Measurements from ENCODE around the gene ZNF385B.

ZNF385B gene

DNA sequence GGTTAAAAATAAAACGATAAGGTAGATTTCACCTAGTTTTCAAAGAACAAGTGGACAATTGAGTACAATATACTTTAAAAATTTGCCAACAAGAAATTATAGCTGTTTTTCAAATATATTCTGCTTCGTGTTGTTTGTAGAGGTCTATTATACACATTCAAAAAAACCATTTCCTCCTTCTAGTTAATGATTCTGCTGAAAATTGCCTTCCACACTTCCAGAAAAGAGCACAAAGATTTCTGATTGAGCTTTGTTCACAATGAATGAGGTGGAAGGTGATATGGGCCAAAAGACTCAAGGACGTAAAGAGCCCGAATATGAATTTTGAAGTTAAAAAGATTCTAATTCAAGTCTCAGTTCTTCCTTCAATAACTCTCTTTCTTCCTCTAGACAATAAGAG, 319.8 kb downstream of the ZNF385B start:
- H3K27ac ChIP-seq, result no peak overlapping the region
- TF ChIP-seq, protein P1, sequence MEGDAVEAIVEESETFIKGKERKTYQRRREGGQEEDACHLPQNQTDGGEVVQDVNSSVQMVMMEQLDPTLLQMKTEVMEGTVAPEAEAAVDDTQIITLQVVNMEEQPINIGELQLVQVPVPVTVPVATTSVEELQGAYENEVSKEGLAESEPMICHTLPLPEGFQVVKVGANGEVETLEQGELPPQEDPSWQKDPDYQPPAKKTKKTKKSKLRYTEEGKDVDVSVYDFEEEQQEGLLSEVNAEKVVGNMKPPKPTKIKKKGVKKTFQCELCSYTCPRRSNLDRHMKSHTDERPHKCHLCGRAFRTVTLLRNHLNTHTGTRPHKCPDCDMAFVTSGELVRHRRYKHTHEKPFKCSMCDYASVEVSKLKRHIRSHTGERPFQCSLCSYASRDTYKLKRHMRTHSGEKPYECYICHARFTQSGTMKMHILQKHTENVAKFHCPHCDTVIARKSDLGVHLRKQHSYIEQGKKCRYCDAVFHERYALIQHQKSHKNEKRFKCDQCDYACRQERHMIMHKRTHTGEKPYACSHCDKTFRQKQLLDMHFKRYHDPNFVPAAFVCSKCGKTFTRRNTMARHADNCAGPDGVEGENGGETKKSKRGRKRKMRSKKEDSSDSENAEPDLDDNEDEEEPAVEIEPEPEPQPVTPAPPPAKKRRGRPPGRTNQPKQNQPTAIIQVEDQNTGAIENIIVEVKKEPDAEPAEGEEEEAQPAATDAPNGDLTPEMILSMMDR (conservative IDR thresholded peaks at IDR 0.05), result no peak

DNA sequence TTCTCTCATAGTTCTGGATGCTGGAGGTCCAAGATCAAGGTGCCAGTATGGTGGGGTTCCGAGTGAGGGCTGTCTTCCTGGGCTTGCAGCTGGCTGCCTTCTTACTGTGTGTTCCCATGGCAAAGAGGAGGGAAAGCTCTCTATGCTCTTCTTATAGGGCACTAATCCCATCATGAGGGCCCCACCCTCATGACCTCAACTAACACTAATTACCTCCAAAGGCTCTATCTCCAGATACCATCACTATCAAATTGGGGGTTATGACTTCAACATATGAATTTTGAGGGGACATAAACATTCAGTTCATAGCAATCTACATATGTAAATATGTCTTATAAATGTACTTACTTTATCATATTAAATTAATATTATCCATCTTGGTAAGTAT, 322.3 kb downstream of the ZNF385B start:
- TF ChIP-seq, protein P1 (conservative IDR thresholded peaks at IDR 0.05), result no peak
- no peak overlapping the region for H3K27ac ChIP-seq

DNA sequence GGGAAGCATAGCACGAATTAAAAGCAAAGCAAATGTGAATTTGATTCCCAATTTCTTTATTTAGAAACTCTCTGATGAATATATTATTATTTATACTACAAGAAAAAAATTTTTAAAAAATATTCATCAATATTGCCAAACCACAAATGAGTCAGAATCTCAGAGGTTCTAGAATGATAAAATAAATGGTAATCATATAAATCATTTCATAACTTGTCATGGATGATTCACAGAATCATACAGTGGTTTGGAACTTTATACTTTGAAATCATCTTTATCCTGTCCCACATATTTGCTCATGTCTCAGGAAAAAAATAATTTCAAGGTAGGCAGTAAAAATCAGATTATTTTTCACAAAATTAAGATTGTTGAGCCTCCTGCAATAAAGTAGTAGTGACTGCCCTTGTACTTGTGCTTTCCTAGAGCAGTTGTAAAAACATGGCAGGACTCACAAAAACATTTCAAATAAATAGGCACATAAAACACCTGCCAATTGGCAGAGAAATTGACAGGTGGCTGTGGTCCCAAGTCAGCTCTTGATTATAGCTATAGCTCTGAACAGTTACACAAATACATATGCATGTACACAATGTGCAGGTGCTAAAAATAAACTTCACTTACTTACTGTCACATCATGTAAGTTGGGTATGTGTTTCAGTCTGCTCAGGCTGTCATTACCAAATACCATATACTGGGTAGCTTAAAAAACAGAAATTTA, 322.8 kb downstream of the ZNF385B start:
- H3K27ac ChIP-seq, result no peak overlapping the region
- TF ChIP-seq, protein P1 (conservative IDR thresholded peaks at IDR 0.05), result no peak

DNA sequence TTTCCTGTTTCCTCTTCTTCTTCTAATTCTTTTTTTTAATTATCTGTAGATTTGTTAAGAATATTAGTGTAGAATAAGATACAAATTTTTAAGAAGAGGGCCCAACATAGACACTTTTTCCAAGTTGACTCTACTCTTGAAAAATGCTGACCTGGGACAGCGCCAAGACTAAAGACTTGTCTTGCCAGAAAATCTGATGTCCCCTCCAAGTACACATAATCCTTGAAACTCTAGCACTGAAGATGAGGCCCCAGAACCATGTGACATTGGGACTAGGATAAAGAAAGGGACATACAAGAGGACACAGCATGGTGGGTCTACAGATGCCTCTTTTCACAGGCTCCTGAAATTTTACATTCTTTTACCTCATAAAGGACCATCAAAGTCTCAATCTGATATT, 325.2 kb downstream of the ZNF385B start:
- no peak overlapping the region for H3K27ac ChIP-seq
- TF ChIP-seq, protein P1 (conservative IDR thresholded peaks at IDR 0.05), result no peak

DNA sequence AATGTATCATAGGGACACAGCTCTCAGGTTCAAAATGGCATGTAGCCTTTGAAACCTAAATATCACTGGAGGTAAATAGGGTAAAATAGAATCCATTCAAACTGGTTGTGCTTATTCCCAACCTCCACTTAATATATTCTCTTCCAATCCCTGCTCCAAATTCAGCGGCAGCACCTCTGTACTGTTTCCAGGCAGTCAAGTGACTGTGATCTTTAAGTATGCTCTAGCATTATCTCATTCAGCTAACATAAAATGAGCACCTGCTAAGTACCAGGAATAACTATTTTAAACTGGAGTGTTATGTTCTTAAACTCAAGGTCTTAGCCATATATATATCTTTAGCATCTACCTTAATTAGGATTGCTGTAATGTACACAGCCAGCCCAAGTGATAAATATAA, 327.5 kb downstream of the ZNF385B start:
- no peak overlapping the region for H3K27ac ChIP-seq
- TF ChIP-seq, protein P1 (conservative IDR thresholded peaks at IDR 0.05), result no peak

DNA sequence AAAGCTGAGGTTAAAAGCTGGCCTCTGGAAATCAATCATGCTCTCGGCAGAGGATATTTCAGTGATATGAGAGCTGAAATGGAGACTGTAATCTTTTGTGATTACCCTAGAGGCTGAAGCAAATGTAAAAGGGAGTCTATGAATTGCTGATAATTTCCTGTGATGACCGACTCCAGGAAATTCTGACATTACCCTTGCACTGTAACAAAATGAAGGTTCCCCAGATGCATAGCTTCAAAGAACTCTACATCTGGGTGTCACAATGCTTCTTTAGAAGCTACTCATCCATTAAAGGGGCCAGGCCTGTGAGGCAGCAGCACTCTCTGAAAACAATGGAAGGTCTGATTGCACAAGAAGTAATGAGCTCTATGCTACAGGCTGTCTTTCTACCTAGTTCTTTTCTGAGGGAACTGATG, 328.5 kb downstream of the ZNF385B start:
- TF ChIP-seq, protein P1 (conservative IDR thresholded peaks at IDR 0.05), result no peak
- no peak overlapping the region for H3K27ac ChIP-seq

DNA sequence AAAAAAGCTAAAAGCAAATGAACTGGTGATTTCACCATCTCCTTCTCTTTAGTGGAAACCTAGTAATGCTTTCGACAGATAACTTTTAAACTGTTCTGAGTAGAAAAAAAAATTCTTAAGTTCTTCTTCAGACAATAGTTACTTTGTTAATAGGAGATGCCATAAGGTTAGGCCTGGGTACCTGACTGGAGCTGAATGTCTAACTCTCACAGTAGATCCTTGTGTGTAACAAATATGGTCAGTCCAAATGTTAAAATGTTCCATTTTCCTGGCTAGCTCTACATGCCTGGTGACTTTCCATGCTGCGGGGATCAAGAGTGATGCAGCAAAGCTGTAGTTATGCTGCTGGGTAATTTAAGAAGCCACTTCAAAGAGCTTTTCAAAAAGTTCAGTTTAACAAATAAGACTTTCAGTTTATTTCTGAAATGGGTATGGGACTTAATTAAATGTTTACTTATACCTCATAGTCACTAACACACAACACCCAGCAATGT, 332.8 kb downstream of the ZNF385B start:
- TF ChIP-seq, protein P1 (conservative IDR thresholded peaks at IDR 0.05), result no peak
- no peak overlapping the region for H3K27ac ChIP-seq

Measured in VCaP (cell line).